AG04450 (cell line): ENCODE results near the gene GAL. TPM values are rescaled to one million over a fixed set of nuclear protein-coding genes. Genes with fewer than 3 reads are reported as not detected.

Experiments
- CTCF ChIA-PET: fragments of 300-600, 350-600 bp; formaldehyde crosslinking; extraction: SDS; loops from one replicate; lab custom pipeline; 2022; ENCODE audit warnings: antibody characterized with exemption, inconsistent platforms; lab: Charles Lee
- POLR2A ChIA-PET: fragments of 350-600 bp; formaldehyde crosslinking; extraction: SDS; loops from one replicate; lab custom pipeline; 2021; ENCODE audit warnings: antibody characterized with exemption, inconsistent platforms; lab: Yijun Ruan, JAX
- DNase-seq: peaks from one replicate; pipeline ENCODE4 v3.0.0-alpha.2; 2011; ENCODE audit warnings: low read depth, low spot score
- H3K27ac ChIP-seq: one replicate; pipeline ENCODE4 v1.5.1; 2012; ENCODE audit warnings: low read depth, low read length, control low read depth
- H3K27me3 ChIP-seq: one replicate; pipeline ENCODE4 v1.6.0; 2012; ENCODE audit warnings: low read length; ENCODE audit not compliant: control insufficient read depth, insufficient read depth
- H3K4me3 ChIP-seq: 2 replicates; pipeline ENCODE4 v1.5.1; 2011; ENCODE audit warnings: mild to moderate bottlenecking, low read depth, low read length, control low read depth
- H3K9me3 ChIP-seq: 2 replicates; pipeline ENCODE4 v1.5.1; 2012; ENCODE audit warnings: low read length; ENCODE audit not compliant: control insufficient read depth, insufficient read depth
- CTCF ChIP-seq: IDR thresholded peaks from 2 replicates; pipeline ENCODE4 v1.5.1; 2011; ENCODE audit warnings: low read depth, low read length, control low read depth, inconsistent platforms
- polyA plus RNA-seq: library from polyadenylated mRNA; depleted of rRNA; stranded (reverse); fragments of >200 nt; gene quantifications from 2 replicates; pipeline ENCODE4 v1.2.3, GENCODE V29; 2011

The GAL gene
- polyA plus RNA-seq, 1 experiment = 1.9 TPM

- POLR2A ChIA-PET = no interaction called here
- no peak overlapping the region for H3K27ac ChIP-seq
- peaks cover 33% of the 10 kb centered on the region for H3K9me3 ChIP-seq
- CTCF ChIA-PET = no interaction called here
- no peak for TF ChIP-seq CTCF
- DNase-seq = no peak
- no peak overlapping the region for H3K4me3 ChIP-seq
- peaks cover 46% of the 10 kb centered on the region for H3K27me3 ChIP-seq
Measured at GRCh38 chr11:68651985-68652682, 32.2 kb upstream of the GAL start.

- Histone ChIP-seq H3K27ac (no peak overlapping the region), H3K27me3 (peaks cover 42% of the 10 kb centered on the region), H3K4me3 (no peak overlapping the region), H3K9me3 (peaks cover 27% of the 10 kb centered on the region)
- DNase-seq = no peak
- ChIA-PET POLR2A (no interaction called here), CTCF (no interaction called here)
- no peak for TF ChIP-seq CTCF
Measured at GRCh38 chr11:68652683-68653156, 31.6 kb upstream of the GAL start.

- ChIA-PET CTCF (no interaction called here), POLR2A (no interaction called here)
- Histone ChIP-seq H3K27me3 (peaks cover 42% of the 10 kb centered on the region), H3K27ac (no peak overlapping the region), H3K9me3 (peaks cover 27% of the 10 kb centered on the region), H3K4me3 (no peak overlapping the region)
- no peak for DNase-seq
- TF ChIP-seq CTCF = no peak
Measured at GRCh38 chr11:68653486-68654430, 30.6 kb upstream of the GAL start.

DNA sequence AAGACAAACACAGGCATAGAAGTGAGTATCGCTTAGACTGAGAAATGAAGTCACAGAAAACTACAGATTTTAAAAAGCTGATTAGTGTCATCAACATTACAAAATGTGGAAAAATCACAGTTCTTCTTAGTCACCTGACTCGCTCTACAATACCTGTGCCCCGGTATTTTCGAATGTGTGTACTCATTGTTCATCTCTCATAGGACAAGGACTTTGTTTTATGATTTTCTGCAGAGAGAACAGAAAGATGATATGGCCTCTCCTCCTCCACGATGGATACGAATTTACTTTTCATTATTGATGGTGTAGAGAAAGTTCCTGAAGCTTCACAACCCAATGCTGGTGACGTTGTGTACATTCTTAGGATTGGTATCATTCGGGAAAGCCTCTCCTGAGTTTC, 29.4 kb upstream of the GAL start:
- TF ChIP-seq CTCF = no peak
- H3K27me3 ChIP-seq = peaks cover 37% of the 10 kb centered on the region
- H3K9me3 ChIP-seq = peaks cover 24% of the 10 kb centered on the region
- H3K4me3 ChIP-seq = no peak overlapping the region
- ChIA-PET POLR2A (no interaction called here), CTCF (no interaction called here)
- DNase-seq = no peak
- no peak overlapping the region for H3K27ac ChIP-seq

DNA sequence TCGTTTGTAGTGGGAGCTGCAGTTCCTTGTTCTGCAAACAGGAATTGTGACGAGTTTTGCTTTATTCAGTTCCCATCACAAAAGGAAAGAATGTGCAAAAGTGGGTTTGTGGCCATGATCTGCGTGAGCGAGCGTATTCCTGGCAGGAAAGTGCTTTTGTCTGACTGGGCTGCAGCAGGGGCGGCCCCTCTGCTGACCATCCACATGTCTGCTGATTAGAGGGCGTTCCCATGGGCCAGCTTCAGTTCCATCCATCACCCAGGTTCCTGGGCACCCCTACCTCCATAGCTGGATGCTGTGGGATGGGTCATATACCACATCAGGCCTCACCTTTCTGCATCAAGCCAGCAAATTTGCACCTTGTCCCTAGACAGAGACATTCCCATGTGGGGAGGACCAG, 28.9 kb upstream of the GAL start:
- ChIA-PET POLR2A (no interaction called here), CTCF (no interaction called here)
- H3K27me3 ChIP-seq = peaks cover 34% of the 10 kb centered on the region
- H3K4me3 ChIP-seq = no peak overlapping the region
- H3K9me3 ChIP-seq = peaks cover 21% of the 10 kb centered on the region
- DNase-seq = no peak
- no peak for TF ChIP-seq CTCF
- H3K27ac ChIP-seq = no peak overlapping the region
